AG09319 (cell line): ENCODE results near the gene CRLF3.
"Not testable (repeated sequence)": the region's sequence is repeated elsewhere in the genome, so short reads cannot be mapped to it uniquely, and the experiment has no call there.

Experiments
- DNase-seq: peaks from one replicate; pipeline ENCODE4 v3.0.0-alpha.2; 2010; ENCODE audit warnings: low read depth; ENCODE audit errors: extremely low read depth
- TF ChIP-seq, protein P1 (sequence below): IDR thresholded peaks from 2 replicates; pipeline ENCODE4 v1.5.1; 2011; ENCODE audit warnings: low read depth, mild to moderate bottlenecking, inconsistent platforms, low read length, moderate library complexity

The CRLF3 gene

DNA sequence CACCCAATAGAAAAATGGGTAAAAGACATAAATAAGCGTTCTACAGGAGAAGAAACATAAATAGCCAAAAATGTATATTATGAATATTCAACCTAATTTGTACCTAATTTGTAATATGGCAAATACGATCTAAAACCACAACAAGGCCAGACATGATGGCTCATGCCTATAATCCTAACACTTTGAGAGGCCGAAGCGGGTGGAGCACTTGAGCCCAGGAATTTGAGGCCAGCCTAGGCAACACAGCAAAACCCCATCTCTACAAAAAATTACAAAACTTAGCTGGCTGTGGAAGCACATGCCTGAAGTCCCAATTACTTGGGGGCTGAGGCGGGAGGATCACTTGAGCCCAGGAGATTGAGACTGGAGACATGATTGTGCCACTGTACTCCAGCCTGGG is 30.1 kb downstream of the CRLF3 start:
- TF ChIP-seq, protein P1, sequence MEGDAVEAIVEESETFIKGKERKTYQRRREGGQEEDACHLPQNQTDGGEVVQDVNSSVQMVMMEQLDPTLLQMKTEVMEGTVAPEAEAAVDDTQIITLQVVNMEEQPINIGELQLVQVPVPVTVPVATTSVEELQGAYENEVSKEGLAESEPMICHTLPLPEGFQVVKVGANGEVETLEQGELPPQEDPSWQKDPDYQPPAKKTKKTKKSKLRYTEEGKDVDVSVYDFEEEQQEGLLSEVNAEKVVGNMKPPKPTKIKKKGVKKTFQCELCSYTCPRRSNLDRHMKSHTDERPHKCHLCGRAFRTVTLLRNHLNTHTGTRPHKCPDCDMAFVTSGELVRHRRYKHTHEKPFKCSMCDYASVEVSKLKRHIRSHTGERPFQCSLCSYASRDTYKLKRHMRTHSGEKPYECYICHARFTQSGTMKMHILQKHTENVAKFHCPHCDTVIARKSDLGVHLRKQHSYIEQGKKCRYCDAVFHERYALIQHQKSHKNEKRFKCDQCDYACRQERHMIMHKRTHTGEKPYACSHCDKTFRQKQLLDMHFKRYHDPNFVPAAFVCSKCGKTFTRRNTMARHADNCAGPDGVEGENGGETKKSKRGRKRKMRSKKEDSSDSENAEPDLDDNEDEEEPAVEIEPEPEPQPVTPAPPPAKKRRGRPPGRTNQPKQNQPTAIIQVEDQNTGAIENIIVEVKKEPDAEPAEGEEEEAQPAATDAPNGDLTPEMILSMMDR: no peak
- no peak for DNase-seq

DNA sequence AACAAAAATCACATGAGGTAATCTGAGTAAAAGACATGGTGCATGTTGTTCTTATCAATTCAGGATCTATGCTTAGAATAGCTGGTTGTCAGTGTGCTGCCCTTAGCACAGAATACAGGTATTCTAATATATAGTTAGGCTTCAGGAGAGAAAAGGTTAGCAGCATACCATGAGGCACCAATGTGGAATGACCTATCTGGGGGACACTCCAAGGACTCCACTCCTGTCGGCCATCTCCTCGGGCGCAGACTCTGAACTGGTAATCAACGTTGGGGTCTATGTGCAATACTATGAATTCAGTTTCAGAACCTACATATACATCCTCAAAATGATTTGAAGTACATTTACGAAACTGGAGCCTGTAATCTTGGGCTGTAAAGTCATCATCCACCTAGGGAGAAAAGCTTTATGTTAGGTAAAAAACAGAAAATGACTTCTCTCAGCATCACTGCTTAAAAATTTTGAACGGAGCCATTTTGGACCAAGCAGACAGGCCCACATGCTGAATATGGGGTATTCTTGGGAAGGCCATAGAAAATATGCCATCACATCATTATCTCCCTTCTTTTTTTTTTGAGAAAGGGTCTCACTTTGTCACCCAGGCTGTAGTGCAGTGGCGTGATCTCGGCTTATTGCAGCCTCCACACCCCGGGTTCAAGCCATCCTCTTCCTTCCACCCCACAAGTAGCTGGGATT is 31.1 kb downstream of the CRLF3 start:
- TF ChIP-seq, protein P1: no peak
- no peak for DNase-seq

DNA sequence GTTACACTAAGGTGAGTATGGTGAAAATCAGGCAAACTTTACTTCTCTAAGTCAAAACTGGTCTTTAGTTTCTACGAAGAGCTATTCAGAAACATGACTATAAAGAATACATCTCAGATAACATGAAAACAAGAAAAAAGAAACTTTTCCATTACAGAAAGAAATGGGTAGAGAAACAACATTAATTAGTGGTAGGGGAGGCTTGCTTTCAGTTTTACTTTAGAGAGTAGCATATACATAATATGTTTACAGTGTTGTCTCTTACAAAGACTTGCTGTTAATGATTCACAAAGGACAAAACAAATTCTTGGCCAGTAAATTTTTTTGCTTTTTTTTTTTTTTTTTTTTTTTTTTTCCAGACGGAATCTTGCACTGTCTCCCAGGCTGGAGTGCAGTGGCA is 34.2 kb downstream of the CRLF3 start:
- TF ChIP-seq, protein P1: no peak
- DNase-seq: no peak

DNA sequence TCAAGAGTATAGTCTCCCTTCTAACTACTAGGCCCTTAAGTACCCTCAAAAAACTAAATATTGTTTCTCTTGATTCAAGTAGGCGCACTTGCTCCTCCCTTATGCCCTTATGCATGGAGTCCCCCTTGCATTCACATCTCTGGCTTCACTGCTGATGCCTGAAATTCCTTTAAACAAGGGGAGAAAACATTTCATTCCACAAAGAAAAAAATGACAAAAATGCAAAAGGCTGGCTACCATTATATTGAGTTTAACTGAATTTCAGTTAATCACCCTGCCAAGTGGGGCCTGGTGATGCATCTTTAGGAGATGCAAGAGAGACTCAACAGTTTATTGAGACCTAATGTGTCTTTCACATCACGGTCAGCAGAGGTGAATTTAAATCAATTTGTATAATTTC is 35.6 kb downstream of the CRLF3 start:
- no peak for DNase-seq
- TF ChIP-seq, protein P1: no peak

DNA sequence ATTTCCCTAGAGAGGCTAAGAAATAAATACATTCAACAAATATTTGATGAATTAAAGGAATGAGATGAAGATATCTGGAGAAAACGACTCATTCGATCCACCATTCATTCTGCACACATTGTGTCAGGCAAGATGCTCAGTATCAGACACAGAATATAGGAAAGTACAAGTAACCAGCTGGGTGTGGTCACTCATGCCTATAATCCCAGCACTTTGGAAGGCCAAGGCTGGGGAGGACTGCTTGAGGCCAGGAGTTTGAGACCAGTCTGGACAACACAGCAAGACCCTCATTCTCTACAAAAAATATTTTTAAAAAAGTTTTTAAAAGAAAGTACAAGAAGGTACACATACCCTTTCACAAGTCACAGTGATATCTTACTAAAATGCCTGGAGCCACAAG is 42.3 kb downstream of the CRLF3 start:
- no peak for DNase-seq
- TF ChIP-seq, protein P1: no peak

DNA sequence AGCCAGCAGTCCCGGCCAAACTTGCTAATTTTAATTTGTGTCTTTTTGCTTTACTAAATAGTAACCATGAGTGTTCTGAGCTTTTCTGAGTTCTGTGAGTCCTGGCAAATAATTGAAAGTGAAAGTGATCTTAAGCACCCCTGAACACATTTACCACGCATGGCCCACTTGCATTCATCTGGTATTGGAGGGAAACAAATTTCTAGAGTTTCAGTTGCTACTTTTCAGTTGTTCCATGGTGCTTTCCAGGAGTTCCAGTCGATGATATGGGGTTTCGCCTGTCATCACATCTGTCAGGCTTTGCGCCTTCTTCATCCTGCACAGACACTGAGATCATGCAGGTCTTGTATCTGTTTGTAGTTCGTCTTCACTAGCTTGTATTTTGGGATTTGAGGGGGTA is 44.1 kb downstream of the CRLF3 start:
- no peak for DNase-seq
- TF ChIP-seq, protein P1: no peak

DNA sequence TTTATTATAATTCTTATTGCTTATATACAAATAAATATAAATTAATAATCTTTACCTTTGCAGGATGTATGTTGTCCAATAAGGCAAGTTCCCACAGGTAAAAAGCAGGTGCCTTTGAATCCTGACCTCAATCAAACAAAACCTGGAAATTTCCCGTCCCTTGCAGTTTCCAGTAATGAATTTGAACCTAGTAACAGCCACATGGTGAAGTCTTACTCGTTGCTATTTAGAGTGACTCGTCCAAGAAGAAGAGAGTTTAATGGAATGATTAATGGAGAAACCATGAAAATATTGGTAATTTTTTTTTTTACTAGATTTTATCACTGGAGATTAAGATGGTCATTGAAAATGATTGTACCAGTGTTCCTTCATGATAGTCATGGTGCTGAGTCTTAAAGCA is 55.7 kb downstream of the CRLF3 start:
- not testable (repeated sequence) for DNase-seq

DNA sequence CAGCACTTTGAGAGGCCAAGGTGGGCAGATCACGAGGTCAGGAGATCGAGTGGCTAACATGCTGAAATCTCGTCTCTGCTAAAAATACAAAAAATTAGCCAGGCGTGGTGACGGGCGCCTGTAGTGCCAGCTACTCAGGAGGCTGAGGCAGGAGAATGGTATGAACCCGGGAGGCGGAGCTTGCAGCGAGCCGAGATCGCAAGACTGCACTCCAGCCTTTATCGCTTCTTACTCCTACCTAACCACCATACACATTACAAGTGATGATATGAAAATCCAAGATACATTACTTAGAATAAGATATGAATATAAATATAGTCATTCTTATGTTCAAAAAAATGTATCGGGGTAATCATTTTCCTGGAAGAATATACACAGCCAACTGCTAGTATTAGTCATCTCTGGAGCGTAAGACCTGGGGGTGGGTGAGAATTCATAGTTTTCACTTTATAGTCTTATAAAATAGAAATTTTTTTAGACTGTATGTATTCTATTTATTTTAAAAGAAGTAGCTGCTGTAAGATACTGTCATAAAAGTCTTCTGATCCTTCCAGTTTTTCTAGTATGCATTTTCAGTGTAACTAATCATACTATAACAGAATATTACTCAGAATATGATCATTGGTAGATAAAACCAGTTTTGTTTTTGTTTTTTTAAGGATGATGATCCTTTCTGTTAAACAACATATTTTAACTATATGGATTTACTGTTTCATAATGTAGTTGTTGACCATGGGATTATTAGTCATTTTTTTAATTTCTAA is 56.7 kb downstream of the CRLF3 start:
- DNase-seq: not testable (repeated sequence)
